Immature natural killer cell (primary cell): ENCODE results near the gene ACTRT2. TPM values are rescaled to one million over a fixed set of nuclear protein-coding genes. Genes with fewer than 3 reads are reported as not detected.

ENCODE experiments used
- DNase-seq, 3 donors: peaks; one replicate each; pipeline ENCODE4 v3.0.0; 2022; ENCODE audit warnings: mixed read lengths in 1 of 3
- H3K27ac Mint-ChIP-seq, 6 donors: one replicate each; pipeline ENCODE4 v1.8.0; 2020; ENCODE audit warnings: mixed read lengths in 6 of 6, mild to moderate bottlenecking in 5 of 6, inconsistent platforms in 4 of 6, moderate library complexity in 3 of 6
- H3K27me3 Mint-ChIP-seq, 3 donors: one replicate each; pipeline ENCODE4 v1.8.0; 2020 to 2021; ENCODE audit warnings: low read depth in 3 of 3, mild to moderate bottlenecking in 3 of 3, mixed read lengths in 3 of 3, moderate library complexity in 3 of 3, inconsistent platforms in 1 of 3
- H3K36me3 Mint-ChIP-seq, 3 donors: one replicate each; pipeline ENCODE4 v1.8.0; 2020; ENCODE audit warnings: mixed read lengths in 3 of 3, inconsistent platforms in 2 of 3, mild to moderate bottlenecking in 2 of 3
- H3K4me1 Mint-ChIP-seq, 2 donors: one replicate each; pipeline ENCODE4 v1.8.0; 2020; ENCODE audit warnings: inconsistent platforms in 2 of 2, mild to moderate bottlenecking in 2 of 2, mixed read lengths in 2 of 2, moderate library complexity in 1 of 2
- H3K4me3 Mint-ChIP-seq, 5 donors: one replicate each; pipeline ENCODE4 v1.8.0; 2020; ENCODE audit warnings: mild to moderate bottlenecking in 5 of 5, mixed read lengths in 5 of 5, inconsistent platforms in 3 of 5, moderate library complexity in 3 of 5
- H3K9me3 Mint-ChIP-seq, 6 donors: one replicate each; pipeline ENCODE4 v1.8.0; 2020; ENCODE audit warnings: mild to moderate bottlenecking in 6 of 6, mixed read lengths in 6 of 6, inconsistent platforms in 4 of 6, moderate library complexity in 3 of 6
- polyA plus RNA-seq, 3 donors: library from polyadenylated mRNA; unstranded; fragments of 300-500 nt; fragmentation: Illumina TruSeq; gene quantifications; one replicate each; pipeline ENCODE4 v1.2.3, GENCODE V29; 2021

Gene ACTRT2
- polyA plus RNA-seq, 3 donors from 2014 or later: not detected

GRCh38 chr1:2988256-2988655 is 33.0 kb upstream of the ACTRT2 start:
- H3K4me3 Mint-ChIP-seq: no peak overlapping the region
- H3K36me3 Mint-ChIP-seq: peaks cover 0 to 4% (median 0%) of the 10 kb centered on the region in 3 donors
- peaks cover 0 to 2% (median 0%) of the 10 kb centered on the region in 3 donors for H3K27me3 Mint-ChIP-seq
- H3K4me1 Mint-ChIP-seq: no peaks in the 10 kb centered on the region
- no peak for DNase-seq
- H3K27ac Mint-ChIP-seq: no peak overlapping the region
- peaks cover 0 to 6% (median 0%) of the 10 kb centered on the region in 6 donors for H3K9me3 Mint-ChIP-seq

DNA sequence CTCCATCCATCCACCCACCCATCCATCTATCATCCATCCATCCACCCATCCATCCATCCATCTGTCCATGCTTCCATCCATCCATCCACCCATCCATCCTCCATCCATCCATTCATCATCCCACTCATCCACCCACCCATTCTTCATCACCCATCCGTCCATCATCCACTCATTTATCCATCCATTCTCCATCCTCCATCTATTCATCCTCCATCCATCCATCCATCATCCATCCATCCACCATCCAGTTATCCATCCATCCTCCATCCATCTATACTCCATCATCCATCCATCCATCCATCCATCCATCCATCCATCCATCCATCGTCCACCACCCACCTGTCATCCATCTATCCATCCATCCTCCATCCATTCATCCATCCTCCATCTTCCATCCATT is 32.1 kb upstream of the ACTRT2 start:
- peaks cover 0 to 14% (median 3%) of the 10 kb centered on the region in 6 donors for H3K9me3 Mint-ChIP-seq
- no peak for DNase-seq
- peaks cover 0 to 2% (median 0%) of the 10 kb centered on the region in 3 donors for H3K27me3 Mint-ChIP-seq
- no peaks in the 10 kb centered on the region for H3K4me1 Mint-ChIP-seq
- H3K4me3 Mint-ChIP-seq: no peak overlapping the region
- H3K27ac Mint-ChIP-seq: no peak overlapping the region
- peaks cover 0 to 4% (median 0%) of the 10 kb centered on the region in 3 donors for H3K36me3 Mint-ChIP-seq

DNA sequence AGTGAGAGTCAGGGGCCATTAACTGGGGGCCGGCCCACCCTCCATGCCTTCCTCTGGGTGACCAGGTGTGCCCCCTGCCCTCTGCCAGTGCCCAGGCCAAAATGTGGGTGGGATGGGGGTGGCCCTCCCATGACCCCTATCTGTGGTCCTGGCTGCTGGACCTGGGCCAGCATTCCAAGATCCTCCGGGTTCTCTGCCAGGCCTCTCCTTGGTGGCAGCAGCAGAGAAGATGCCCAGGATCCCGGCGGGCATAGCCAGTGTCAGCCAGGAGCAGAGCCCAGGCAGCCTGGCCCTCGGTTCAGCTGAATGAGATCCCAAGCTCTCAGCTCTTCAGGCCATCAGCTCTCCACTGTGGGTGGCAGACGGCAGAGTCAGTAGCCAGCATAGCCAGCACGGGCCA is 31.3 kb upstream of the ACTRT2 start:
- Mint-ChIP-seq H3K36me3 (peaks cover 0 to 4% (median 0%) of the 10 kb centered on the region in 3 donors), H3K27me3 (peaks cover 0 to 2% (median 0%) of the 10 kb centered on the region in 3 donors), H3K9me3 (peaks cover 0 to 18% (median 6%) of the 10 kb centered on the region in 6 donors), H3K4me3 (no peak overlapping the region), H3K27ac (no peak overlapping the region), H3K4me1 (no peaks in the 10 kb centered on the region)
- DNase-seq: no peak

GRCh38 chr1:2990376-2991115 is 30.7 kb upstream of the ACTRT2 start:
- H3K27me3 Mint-ChIP-seq: peaks cover 0 to 2% (median 0%) of the 10 kb centered on the region in 3 donors
- peaks cover 0 to 4% (median under 1%) of the 10 kb centered on the region in 3 donors for H3K36me3 Mint-ChIP-seq
- no peak for DNase-seq
- peaks cover 0 to 20% (median 9%) of the 10 kb centered on the region in 6 donors for H3K9me3 Mint-ChIP-seq
- H3K27ac Mint-ChIP-seq: no peak overlapping the region
- no peaks in the 10 kb centered on the region for H3K4me1 Mint-ChIP-seq
- no peak overlapping the region for H3K4me3 Mint-ChIP-seq

DNA sequence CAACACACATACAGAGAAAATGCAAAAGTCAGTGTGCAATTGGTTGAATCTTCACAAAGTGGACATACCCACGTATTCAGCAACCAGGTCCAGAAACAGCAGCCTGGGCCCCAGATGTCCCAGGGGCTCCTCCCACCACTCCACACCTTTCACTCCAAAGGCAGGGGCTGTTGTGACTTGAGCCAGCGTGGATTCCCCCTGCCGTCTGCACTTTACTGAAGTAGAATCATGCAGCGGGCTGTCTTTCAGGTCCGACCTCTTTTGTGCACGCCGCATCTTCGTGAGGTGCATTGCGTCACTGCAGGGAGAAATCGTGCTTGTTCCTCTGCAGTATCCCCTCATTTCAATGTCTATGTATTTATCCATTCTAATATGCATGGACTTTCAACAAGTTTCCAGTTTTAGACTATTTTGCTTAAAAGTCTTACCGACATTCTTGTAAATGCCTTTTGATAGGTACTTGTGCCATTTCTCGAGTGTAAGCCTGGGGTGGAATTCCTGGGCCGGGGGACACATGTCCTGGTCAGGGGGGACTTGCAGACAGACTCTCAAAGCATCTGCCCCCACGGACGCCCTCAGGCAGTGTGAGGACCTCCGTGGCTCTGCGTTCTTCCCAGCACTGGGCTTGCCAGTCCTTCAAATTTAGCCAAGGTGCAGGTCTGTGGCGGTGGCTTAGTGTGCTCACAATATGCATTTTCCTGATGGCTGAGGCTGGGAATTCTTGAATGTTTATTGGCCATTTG is 29.3 kb upstream of the ACTRT2 start:
- H3K4me1 Mint-ChIP-seq: no peaks in the 10 kb centered on the region
- peaks cover 0 to 5% (median 0%) of the 10 kb centered on the region in 3 donors for H3K36me3 Mint-ChIP-seq
- no peak for DNase-seq
- H3K27me3 Mint-ChIP-seq: peaks cover 0 to 2% (median 0%) of the 10 kb centered on the region in 3 donors
- no peak overlapping the region for H3K27ac Mint-ChIP-seq
- no peak overlapping the region for H3K4me3 Mint-ChIP-seq
- peaks cover 0 to 28% (median 16%) of the 10 kb centered on the region in 6 donors for H3K9me3 Mint-ChIP-seq

GRCh38 chr1:2998503-2999100 is 22.7 kb upstream of the ACTRT2 start:
- H3K27ac Mint-ChIP-seq: no peak overlapping the region
- H3K4me3 Mint-ChIP-seq: no peak overlapping the region
- no peaks in the 10 kb centered on the region for H3K4me1 Mint-ChIP-seq
- peaks cover 0 to 3% (median 0%) of the 10 kb centered on the region in 3 donors for H3K27me3 Mint-ChIP-seq
- no peak for DNase-seq
- peaks cover 0 to 5% (median 0%) of the 10 kb centered on the region in 3 donors for H3K36me3 Mint-ChIP-seq
- peaks cover 0 to 24% (median 13%) of the 10 kb centered on the region in 6 donors for H3K9me3 Mint-ChIP-seq

DNA sequence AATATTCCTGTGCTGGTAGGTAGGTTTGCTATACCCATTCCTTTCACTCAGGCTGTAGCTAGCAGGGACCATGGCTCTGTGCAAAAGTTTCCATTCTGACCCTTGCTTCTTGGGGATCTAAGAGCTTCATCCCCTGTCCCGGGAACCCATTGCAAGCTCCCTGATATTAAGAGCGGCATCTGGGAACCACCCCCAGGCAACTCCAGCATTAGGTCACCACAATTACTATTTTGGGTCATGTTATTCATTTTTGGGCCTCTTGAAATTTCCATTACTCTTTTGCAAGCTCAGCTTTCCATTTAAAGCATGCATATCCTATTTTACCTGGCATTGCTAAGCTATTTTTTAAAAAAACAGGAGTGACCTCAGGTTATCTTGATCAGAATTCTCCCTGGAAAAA is 22.1 kb upstream of the ACTRT2 start:
- Mint-ChIP-seq H3K4me3 (no peak overlapping the region), H3K9me3 (peaks cover 0 to 18% (median 13%) of the 10 kb centered on the region in 6 donors), H3K36me3 (peaks cover 0 to 5% (median 0%) of the 10 kb centered on the region in 3 donors), H3K27me3 (peaks cover 0 to 3% (median 0%) of the 10 kb centered on the region in 3 donors), H3K27ac (no peak overlapping the region), H3K4me1 (no peaks in the 10 kb centered on the region)
- DNase-seq: no peak

- Mint-ChIP-seq H3K9me3 (peaks cover 0 to 14% (median 10%) of the 10 kb centered on the region in 6 donors), H3K27me3 (peaks cover 0 to 3% (median 0%) of the 10 kb centered on the region in 3 donors), H3K27ac (no peak overlapping the region), H3K36me3 (peaks cover 0 to 5% (median 0%) of the 10 kb centered on the region in 3 donors), H3K4me3 (no peak overlapping the region), H3K4me1 (no peaks in the 10 kb centered on the region)
- no peak for DNase-seq
Observed at GRCh38 chr1:2999571-2999970, 21.7 kb upstream of the ACTRT2 start.

DNA sequence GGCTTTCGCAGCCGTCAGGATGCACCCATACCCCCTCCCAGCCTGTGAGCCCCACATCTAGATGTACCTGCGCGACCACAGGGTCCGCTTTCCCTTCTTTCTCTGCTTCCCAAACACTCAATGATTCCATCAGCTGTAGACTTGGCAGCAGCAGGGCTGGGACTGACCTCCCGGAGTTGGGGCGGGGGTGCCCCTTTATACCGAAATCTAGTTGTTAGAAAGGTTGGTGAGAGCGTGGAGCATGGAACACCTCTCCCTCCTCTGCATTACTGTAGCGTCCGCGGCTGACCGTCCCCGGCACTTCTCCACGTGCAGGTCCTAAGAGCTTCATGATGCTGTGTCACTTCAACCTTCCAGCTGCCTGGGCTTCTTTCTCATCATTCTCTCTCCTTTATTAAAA is 21.1 kb upstream of the ACTRT2 start:
- Mint-ChIP-seq H3K9me3 (peaks cover 0 to 11% (median 9%) of the 10 kb centered on the region in 6 donors), H3K27me3 (peaks cover 0 to 3% (median 0%) of the 10 kb centered on the region in 3 donors), H3K36me3 (peaks cover 0 to 5% (median 0%) of the 10 kb centered on the region in 3 donors), H3K4me1 (no peaks in the 10 kb centered on the region), H3K4me3 (no peak overlapping the region), H3K27ac (no peak overlapping the region)
- DNase-seq: no peak

DNA sequence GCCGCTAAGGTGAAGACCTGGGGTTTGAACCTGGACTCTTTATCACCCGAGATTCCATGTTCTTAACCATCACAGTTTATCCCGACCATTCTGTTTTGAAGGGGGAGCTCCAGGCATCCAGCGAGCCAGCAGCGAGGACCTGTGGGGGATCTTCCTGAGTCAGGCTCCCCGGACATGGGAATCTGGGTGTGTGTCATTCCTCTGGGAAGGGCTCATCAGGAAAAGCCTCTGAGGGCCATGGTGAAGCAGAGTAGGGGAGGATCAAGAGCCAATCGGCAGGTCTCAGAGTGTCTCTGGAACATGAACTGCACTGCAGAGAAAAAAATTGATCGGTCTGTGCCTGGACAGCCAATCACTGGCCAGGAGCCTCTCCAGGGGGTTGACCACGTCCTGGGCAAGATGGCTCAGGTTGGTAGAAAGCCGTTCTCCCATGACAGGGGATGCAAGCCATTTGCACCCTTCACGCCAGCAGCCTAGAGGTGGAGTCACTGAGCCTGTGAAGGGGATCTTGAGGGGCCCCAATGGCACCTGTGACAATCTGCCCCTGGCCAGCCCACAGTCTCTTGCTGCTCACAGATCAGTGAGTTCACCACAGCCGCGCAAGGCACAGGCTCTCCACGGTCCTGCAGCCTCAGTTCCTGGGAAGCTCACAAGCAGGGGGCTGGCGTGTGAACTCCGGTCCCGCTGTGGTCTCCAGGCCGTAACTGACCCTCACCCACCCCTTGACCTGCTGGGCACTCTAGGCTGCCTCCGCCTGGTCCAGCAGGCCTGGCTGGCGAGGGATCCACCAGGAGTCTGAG is 20.4 kb upstream of the ACTRT2 start:
- Mint-ChIP-seq H3K9me3 (peaks cover 0 to 5% (median 3%) of the 10 kb centered on the region in 6 donors), H3K4me3 (no peak overlapping the region), H3K4me1 (no peaks in the 10 kb centered on the region), H3K36me3 (peaks cover 0 to 1% (median 0%) of the 10 kb centered on the region in 3 donors), H3K27me3 (peaks cover 0 to 3% (median 0%) of the 10 kb centered on the region in 3 donors), H3K27ac (no peak overlapping the region)
- DNase-seq: no peak

DNA sequence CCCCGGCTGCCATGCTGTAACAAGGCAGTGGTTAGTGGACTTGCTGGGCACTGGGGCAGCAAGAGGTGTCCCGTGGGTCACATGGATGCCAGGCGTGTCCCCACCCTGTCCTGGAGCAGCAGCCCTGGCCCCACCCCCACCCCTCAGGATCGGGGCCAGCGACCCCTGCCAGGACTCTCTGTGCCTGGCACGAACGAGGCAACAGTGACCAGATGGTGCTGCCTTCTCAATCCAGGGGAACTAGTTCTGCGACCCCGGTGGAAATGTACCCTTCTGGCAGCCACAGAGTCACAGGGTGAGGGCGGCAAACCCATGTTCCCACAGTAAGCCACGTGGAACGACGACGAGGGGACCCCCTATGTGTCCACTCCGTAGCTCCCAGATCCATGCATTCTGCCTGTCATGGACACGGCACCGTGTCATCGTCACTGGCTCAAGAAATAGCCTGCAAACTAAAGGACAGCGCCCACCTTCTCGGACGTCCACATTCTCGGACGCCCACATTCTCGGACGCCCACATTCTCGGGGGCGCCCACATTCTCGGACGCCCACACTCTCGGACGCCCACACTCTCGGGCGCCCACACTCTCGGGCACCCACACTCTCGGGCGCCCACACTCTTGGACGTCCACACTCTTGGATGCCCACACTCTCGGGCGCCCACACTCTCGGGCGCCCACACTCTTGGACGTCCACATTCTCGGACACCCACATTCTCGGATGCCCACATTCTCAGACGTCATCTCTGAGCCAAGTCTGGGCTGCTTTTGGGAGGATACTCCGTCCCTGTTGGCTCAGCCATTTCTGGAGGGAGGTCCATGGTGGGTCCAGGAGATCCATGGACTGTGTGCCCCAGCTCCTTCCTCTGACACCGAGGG is 19.6 kb upstream of the ACTRT2 start:
- Mint-ChIP-seq H3K9me3 (peaks cover under 1 to 6% (median 2%) of the 10 kb centered on the region in 6 donors), H3K4me1 (no peaks in the 10 kb centered on the region), H3K27ac (no peak overlapping the region), H3K36me3 (no peaks in the 10 kb centered on the region), H3K4me3 (no peak overlapping the region), H3K27me3 (peaks cover 0 to 3% (median 0%) of the 10 kb centered on the region in 3 donors)
- DNase-seq: no peak

- no peaks in the 10 kb centered on the region for H3K4me1 Mint-ChIP-seq
- peaks cover 0 to 3% (median 0%) of the 10 kb centered on the region in 3 donors for H3K27me3 Mint-ChIP-seq
- no peak overlapping the region for H3K27ac Mint-ChIP-seq
- no peak for DNase-seq
- H3K9me3 Mint-ChIP-seq: peaks cover 2 to 7% (median 3%) of the 10 kb centered on the region in 6 donors
- no peaks in the 10 kb centered on the region for H3K36me3 Mint-ChIP-seq
- H3K4me3 Mint-ChIP-seq: no peak overlapping the region
Observed at GRCh38 chr1:3002349-3003038, 18.8 kb upstream of the ACTRT2 start.
